Stimulated activated naive CD4-positive, alpha-beta T cell treated with Interleukin-2 at 50 U/mL for 16 hours (primary cell): ENCODE results near the gene CPNE8.

ENCODE experiments used
- DNase-seq: peaks from one replicate; lab custom pipeline; 2025; lab: John Stamatoyannopoulos, UW

CPNE8 gene

GRCh38 chr12:38895446-38895845 is 9.9 kb downstream of the CPNE8 start:
- no peak for DNase-seq

- no peak for DNase-seq
Measured at GRCh38 chr12:38892976-38893375, 12.4 kb downstream of the CPNE8 start.

GRCh38 chr12:38892087-38892786 is 13.2 kb downstream of the CPNE8 start:
- DNase-seq: no peak

GRCh38 chr12:38890102-38890855 is 15.1 kb downstream of the CPNE8 start:
- no peak for DNase-seq

- DNase-seq: no peak
Measured at GRCh38 chr12:38889297-38889815, 16.0 kb downstream of the CPNE8 start.

- no peak for DNase-seq
Measured at GRCh38 chr12:38887770-38888169, 17.6 kb downstream of the CPNE8 start.

- no peak for DNase-seq
Measured at GRCh38 chr12:38886931-38887330, 18.5 kb downstream of the CPNE8 start.

- DNase-seq: no peak
Measured at GRCh38 chr12:38886064-38886463, 19.3 kb downstream of the CPNE8 start.

GRCh38 chr12:38884666-38885065 is 20.7 kb downstream of the CPNE8 start:
- no peak for DNase-seq

GRCh38 chr12:38883629-38884134 is 21.7 kb downstream of the CPNE8 start:
- no peak for DNase-seq

- DNase-seq: no peak
Measured at GRCh38 chr12:38880288-38880687, 25.1 kb downstream of the CPNE8 start.

- DNase-seq: no peak
Measured at GRCh38 chr12:38878986-38879385, 26.4 kb downstream of the CPNE8 start.

- no peak for DNase-seq
Measured at GRCh38 chr12:38878333-38878705, 27.1 kb downstream of the CPNE8 start.

- DNase-seq: no peak
Measured at GRCh38 chr12:38875586-38876228, 29.7 kb downstream of the CPNE8 start.

GRCh38 chr12:38872561-38872960 is 32.8 kb downstream of the CPNE8 start:
- DNase-seq: no peak

- no peak for DNase-seq
Measured at GRCh38 chr12:38872156-38872555, 33.2 kb downstream of the CPNE8 start.

GRCh38 chr12:38869036-38869435 is 36.4 kb downstream of the CPNE8 start:
- no peak for DNase-seq

GRCh38 chr12:38850461-38850860 is 54.9 kb downstream of the CPNE8 start:
- no peak for DNase-seq

- no peak for DNase-seq
Measured at GRCh38 chr12:38847247-38847646, 58.1 kb downstream of the CPNE8 start.

GRCh38 chr12:38844267-38844666 is 61.1 kb downstream of the CPNE8 start:
- no peak for DNase-seq

GRCh38 chr12:38838056-38838850 is 67.1 kb downstream of the CPNE8 start:
- no peak for DNase-seq

- DNase-seq: no peak
Measured at GRCh38 chr12:38831715-38832114, 73.7 kb downstream of the CPNE8 start.
